GM18519 (cell line): ENCODE results near the gene GET4.

ENCODE experiments used
- ATAC-seq: cut with Tn5 transposase; IDR thresholded peaks from one replicate; pipeline ENCODE4 v1.9.1; 2021; ENCODE audit warnings: mild to moderate bottlenecking, moderate library complexity; ENCODE audit not compliant: unreplicated experiment, low FRiP score

The GET4 gene

GRCh38 chr7:876077-876971 is at the start of gene GET4:
GET4 (plus strand) TSS chr7:876554; CDS start chr7:876646, 92 bp downstream.
- ATAC-seq = peak; percentile 48

GRCh38 chr7:828793-829561 is 47.4 kb upstream of the GET4 start:
- ATAC-seq = no peak

DNA sequence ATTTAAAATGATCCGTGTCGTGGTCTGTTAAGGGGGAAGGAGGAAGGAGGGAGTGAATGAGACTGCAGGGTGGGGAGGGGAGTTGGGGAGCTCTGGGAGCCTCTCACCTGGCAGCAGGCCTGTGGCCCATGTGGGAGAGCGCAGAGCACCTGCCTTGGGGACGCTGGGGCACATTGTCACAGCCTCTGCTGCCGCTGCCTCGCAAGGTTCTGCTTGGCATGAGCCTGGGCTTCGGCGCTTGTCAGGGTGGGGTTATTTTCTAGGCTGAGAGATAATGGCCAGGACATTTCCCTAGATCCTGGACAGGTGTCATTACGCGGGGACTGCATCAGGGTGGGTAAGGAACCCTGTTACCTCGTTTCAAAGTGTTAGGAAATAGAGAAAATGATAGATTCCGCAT is 46.3 kb upstream of the GET4 start:
- no peak for ATAC-seq

GRCh38 chr7:831596-832166 is 44.7 kb upstream of the GET4 start:
- peak; percentile 55 for ATAC-seq

GRCh38 chr7:832167-832967 is 44.0 kb upstream of the GET4 start, which contains the start of gene SUN1:
SUN1 (plus strand) TSS chr7:832476; CDS start chr7:832525, 49 bp downstream.
- peak; percentile 25 for ATAC-seq

DNA sequence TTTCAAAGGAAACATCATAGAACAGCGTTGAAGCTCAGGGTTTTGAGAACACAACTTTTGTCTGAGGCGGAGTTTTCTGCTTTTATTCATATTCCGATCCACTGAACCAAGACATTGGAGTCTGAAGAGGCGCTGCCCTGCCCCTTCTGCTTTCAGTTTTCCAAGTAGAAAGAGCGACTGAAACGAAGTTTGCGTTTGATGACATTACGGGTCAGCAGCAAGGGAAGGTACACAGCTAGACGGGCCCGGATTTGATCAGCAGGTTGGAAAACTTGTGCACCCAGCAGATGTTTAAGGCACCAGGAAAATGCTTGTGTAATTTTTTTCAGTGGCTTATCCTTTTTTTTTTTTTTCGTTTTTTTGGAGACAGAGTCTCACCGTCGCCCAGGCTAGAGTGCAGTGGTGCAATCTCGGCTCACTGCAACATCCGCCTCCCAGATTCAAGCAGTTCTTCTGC is 43.4 kb upstream of the GET4 start:
- no peak for ATAC-seq

DNA sequence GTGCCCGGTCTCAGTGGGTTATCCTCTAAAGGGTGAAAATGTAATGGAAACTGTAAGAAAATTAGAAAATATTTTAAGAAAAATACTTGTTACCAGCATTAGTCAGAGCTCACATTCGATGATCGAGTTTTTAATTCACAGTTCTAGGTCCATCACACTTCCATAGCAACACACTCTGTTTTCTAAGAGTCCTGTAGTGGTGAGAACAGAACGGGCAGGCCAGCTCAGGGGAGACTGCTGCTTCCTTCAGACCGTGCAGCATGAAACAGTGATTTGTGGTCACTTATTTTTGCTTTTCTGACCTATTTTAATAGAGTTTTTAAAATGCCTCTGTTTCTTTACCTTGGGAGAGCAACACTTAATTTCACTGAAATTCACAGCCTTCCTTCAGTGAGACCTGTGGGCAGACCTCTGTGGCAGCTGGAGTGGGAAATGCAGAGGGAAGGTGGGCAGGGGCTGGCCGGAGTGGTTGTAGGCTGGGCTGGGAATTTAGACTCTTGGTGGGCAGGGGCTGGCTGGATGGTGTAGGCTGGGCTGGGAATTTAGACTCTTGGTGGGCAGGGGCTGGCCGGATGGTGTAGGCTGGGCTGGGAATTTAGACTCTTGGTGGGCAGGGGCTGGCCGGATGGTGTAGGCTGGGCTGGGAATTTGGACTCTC is 42.6 kb upstream of the GET4 start:
- no peak for ATAC-seq

- ATAC-seq = no peak
Observed at GRCh38 chr7:834277-834676, 42.1 kb upstream of the GET4 start.

DNA sequence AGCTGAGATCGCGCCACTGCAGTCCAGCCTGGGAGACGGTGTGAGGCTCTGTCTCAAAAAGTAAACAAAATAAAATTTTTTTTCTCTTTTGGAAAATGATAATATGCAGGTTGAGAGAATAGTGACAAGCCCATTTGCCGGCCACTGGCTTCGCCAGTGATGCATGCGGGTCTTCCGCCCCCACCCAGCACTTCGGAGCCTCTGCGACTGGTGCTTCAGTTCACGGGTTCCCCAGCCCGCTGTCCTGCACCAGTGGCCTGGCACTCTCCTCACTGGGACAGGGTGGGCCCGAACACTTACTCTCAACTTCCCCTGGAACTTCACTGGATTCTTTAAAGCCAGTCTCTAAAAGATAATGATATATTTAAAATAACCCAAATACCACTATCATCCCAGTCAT is 41.3 kb upstream of the GET4 start:
- ATAC-seq = no peak

GRCh38 chr7:835485-836401 is 40.6 kb upstream of the GET4 start:
- ATAC-seq = no peak

DNA sequence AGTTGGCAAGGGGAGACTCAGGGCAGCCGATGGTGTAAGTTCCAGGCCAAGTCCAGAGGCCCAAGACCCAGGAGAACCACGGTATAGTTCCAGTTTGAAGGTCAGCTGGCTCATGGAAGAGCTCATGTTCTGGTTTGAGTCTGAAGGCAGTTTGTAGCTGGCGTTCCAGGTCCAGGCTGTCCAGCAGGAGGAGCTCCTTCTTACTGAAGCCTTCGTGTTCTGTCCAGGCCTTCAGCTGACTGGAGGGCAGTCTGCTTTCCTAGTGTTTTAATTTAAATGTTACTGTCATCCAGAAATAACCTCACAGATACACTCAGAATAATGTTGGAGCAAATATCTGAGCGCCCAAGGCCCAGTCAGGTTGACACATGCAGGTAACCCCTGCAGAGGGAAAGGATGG is 39.9 kb upstream of the GET4 start:
- ATAC-seq = no peak

GRCh38 chr7:837001-837400 is 39.4 kb upstream of the GET4 start:
- ATAC-seq = no peak

- ATAC-seq = no peak
Observed at GRCh38 chr7:840001-840600, 36.3 kb upstream of the GET4 start.

GRCh38 chr7:841943-842342 is 34.4 kb upstream of the GET4 start:
- ATAC-seq = no peak

DNA sequence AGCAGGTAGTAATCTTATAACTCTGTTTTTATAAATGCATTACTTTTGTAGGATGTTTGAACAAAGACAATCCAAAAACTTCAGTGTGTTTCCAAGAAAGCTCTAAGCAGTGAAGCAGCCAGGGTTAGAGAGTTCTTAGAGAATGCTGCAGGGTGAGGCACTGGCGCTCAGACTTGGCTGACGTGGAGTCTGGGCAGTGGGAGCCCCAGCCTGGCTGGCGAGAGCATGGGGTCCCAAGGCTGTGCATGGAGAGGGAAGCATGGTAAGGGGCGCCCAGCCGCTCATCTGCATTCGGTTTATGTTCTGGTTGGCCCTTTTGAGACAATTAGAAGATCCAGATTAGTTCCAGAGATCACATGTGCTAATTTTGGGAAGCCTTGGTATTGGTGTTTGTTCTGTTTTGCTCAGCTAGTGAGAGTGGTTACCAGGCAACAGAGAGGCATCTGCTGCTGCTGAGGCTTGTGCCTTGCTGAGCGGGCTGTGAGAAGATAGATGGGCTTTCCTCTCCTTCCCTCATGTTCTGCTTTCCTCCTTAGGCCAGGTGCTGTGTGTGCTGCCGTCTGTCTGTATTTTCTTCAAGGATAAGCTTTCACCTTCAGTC is 33.8 kb upstream of the GET4 start:
- no peak for ATAC-seq

GRCh38 chr7:843230-843629 is 33.1 kb upstream of the GET4 start:
- no peak for ATAC-seq

DNA sequence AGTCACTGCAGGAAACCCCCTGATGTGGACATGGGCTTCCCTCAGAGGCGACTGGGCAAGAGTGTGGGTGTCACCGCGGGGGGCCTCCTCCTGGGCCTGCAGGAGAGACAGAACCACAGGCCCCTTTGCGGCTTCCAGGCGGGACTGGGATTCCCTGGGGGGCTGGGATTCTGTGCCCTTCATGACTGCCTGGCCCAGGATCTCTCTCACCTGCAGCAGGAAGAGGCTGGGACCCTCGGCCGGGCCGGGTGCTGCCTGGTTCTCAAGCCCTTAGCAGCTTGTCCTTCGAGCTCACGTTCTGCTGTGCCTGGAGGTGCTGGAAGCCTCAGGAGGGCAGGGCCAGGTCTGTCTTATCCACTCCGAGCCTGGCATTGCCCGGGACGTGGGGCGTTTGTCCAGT is 32.3 kb upstream of the GET4 start:
- ATAC-seq = no peak

DNA sequence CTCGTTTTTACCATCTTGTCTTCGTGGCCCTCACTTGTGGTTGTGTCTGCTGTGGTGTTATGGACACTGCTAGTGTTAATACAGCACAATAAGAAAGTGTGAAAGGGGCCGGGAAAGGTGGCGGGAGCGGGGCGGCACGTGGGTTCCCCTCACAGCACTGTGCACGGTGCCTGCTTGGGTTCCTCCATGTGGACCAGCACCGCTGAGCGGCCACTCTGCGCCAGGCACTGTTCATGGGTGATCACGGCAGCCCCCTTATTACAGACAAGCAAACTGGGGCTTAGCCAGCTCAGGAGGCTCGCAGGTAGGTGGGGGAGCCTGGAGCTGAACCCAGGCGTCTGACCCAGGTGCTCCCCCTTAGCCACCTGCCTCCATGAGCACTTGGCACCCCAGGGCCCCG is 31.8 kb upstream of the GET4 start:
- no peak for ATAC-seq
